IMR-90 (cell line): ENCODE measurements around the gene FAM83G. TPM values are rescaled to one million over a fixed set of nuclear protein-coding genes. Genes with fewer than 3 reads are reported as not detected.
"Not testable (repeated sequence)": the region's sequence is repeated elsewhere in the genome, so short reads cannot be mapped to it uniquely, and the experiment has no call there.

Experiments
- ATAC-seq: fragments of 200-7000 bp; cut with Tn5 transposase; 2 replicates; pipeline ENCODE4 v1.9.1; 2020; ENCODE audit warnings: low read depth, mild to moderate bottlenecking, moderate library complexity
- BruUV-seq: library from RNA; stranded (reverse); fragments of 400-500 nt; replicated peaks from 2 replicates; lab custom pipeline; 2021; lab: Mats Ljungman, UMichigan
- CTCF ChIA-PET: fragments of 300-600 bp; formaldehyde crosslinking; extraction: SDS; loops from one replicate; lab custom pipeline; 2021; ENCODE audit warnings: antibody characterized with exemption; lab: Yijun Ruan, JAX
- POLR2A ChIA-PET: fragments of 300-600 bp; sonication (Branson Sonifier 250); formaldehyde crosslinking; loops from one replicate; lab custom pipeline; 2022; ENCODE audit warnings: antibody characterized with exemption; ENCODE audit not compliant: unreplicated experiment; lab: Charles Lee
- DNase-seq: peaks from one replicate; pipeline ENCODE4 v3.0.0; 2013
- H2AFZ ChIP-seq: replicated peaks from 2 replicates; pipeline ENCODE3; 2013; ENCODE audit warnings: low read length, mild to moderate bottlenecking; ENCODE audit not compliant: poor library complexity
- H2AK5ac ChIP-seq: 2 replicates; pipeline ENCODE4 v1.6.1; 2013; ENCODE audit warnings: low read depth, low read length, inconsistent platforms
- H2AK9ac ChIP-seq: replicated peaks from 2 replicates; pipeline ENCODE3; 2013; ENCODE audit warnings: mild to moderate bottlenecking, low read depth, low read length, moderate library complexity; ENCODE audit not compliant: poor library complexity
- H2BK120ac ChIP-seq: 2 replicates; pipeline ENCODE4 v1.6.1; 2013; ENCODE audit warnings: low read depth, low read length, inconsistent platforms
- H2BK15ac ChIP-seq: 3 replicates; pipeline ENCODE4 v1.6.1; 2013; ENCODE audit warnings: low read depth, low read length, inconsistent platforms
- H2BK20ac ChIP-seq: 2 replicates; pipeline ENCODE4 v1.6.1; 2013; ENCODE audit warnings: low read depth, mild to moderate bottlenecking, inconsistent platforms, low read length, moderate library complexity
- H2BK5ac ChIP-seq: 2 replicates; pipeline ENCODE4 v1.6.1; 2013; ENCODE audit warnings: mild to moderate bottlenecking, low read depth, low read length, inconsistent platforms; ENCODE audit not compliant: poor library complexity, severe bottlenecking
- H3K14ac ChIP-seq: replicated peaks from 2 replicates; pipeline ENCODE4 v1.6.1; 2013; ENCODE audit warnings: low read depth, low read length, inconsistent platforms
- H3K18ac ChIP-seq: 2 replicates; pipeline ENCODE4 v1.6.1; 2013; ENCODE audit warnings: low read depth, low read length, control low read depth
- H3K23ac ChIP-seq: 2 replicates; pipeline ENCODE4 v1.6.1; 2013; ENCODE audit warnings: low read depth, low read length, inconsistent platforms
- H3K27ac ChIP-seq: 2 replicates; pipeline ENCODE4 v1.5.1; 2013; ENCODE audit warnings: mild to moderate bottlenecking, control low read depth, low read length; ENCODE audit not compliant: insufficient read depth
- H3K27me3 ChIP-seq: 2 replicates; pipeline ENCODE4 v1.6.1; 2013; ENCODE audit warnings: low read length; ENCODE audit not compliant: control insufficient read depth, insufficient read depth
- H3K36me3 ChIP-seq: 2 replicates; pipeline ENCODE4 v1.6.1; 2013; ENCODE audit warnings: low read length, mixed read lengths; ENCODE audit not compliant: control insufficient read depth, insufficient read depth
- H3K4ac ChIP-seq: 2 replicates; pipeline ENCODE4 v1.6.1; 2013; ENCODE audit warnings: low read depth, low read length, inconsistent platforms
- H3K4me1 ChIP-seq: 2 replicates; pipeline ENCODE4 v1.6.1; 2013; ENCODE audit warnings: low read length, mixed read lengths; ENCODE audit not compliant: control insufficient read depth, insufficient read depth
- H3K4me2 ChIP-seq: 2 replicates; pipeline ENCODE4 v1.6.1; 2013; ENCODE audit warnings: low read depth, mild to moderate bottlenecking, control low read depth, low read length, moderate library complexity
- H3K4me3 ChIP-seq: 2 replicates; pipeline ENCODE4 v1.5.1; 2013; ENCODE audit warnings: low read depth, mild to moderate bottlenecking, control low read depth, low read length, moderate library complexity; ENCODE audit not compliant: insufficient read depth
- H3K56ac ChIP-seq: 2 replicates; pipeline ENCODE4 v1.6.1; 2013; ENCODE audit warnings: low read length, inconsistent platforms; ENCODE audit not compliant: insufficient read depth; ENCODE audit errors: extremely low read depth
- H3K79me1 ChIP-seq, 2 experiments: 2 replicates each; pipeline ENCODE4 v1.6.1; 2013; ENCODE audit warnings: low read length in 2 of 2, inconsistent platforms in 1 of 2, low read depth in 1 of 2
- H3K9ac ChIP-seq: 2 replicates; pipeline ENCODE4 v1.6.1; 2013; ENCODE audit warnings: low read depth, low read length, control low read depth
- H3K9me1 ChIP-seq: 2 replicates; pipeline ENCODE4 v1.6.1; 2013; ENCODE audit warnings: low read length, inconsistent platforms; ENCODE audit not compliant: insufficient read depth
- H3K9me3 ChIP-seq: 2 replicates; pipeline ENCODE4 v1.6.1; 2013; ENCODE audit warnings: low read length; ENCODE audit not compliant: control insufficient read depth, insufficient read depth
- H4K20me1 ChIP-seq: 2 replicates; pipeline ENCODE4 v1.6.1; 2013; ENCODE audit warnings: low read length, inconsistent platforms; ENCODE audit not compliant: insufficient read depth
- H4K5ac ChIP-seq: 2 replicates; pipeline ENCODE4 v1.6.1; 2013; ENCODE audit warnings: mild to moderate bottlenecking, low read depth, low read length, control low read depth
- H4K8ac ChIP-seq, 2 experiments: 2 replicates each; pipeline ENCODE4 v1.6.1; 2013; ENCODE audit warnings: low read depth in 2 of 2, low read length in 2 of 2, control low read depth in 1 of 2, inconsistent platforms in 1 of 2
- H4K91ac ChIP-seq: 2 replicates; pipeline ENCODE4 v1.6.1; 2013; ENCODE audit warnings: low read depth, low read length, inconsistent platforms; ENCODE audit not compliant: insufficient read depth
- WGBS, 2 experiments: methylation state at CpG; one replicate each; pipeline versions ENCODE4 v1.1.5 to v1.1.7; 2013; ENCODE audit warnings: missing lambda C conversion rate in 2 of 2; ENCODE audit not compliant: insufficient read length in 1 of 2; ENCODE audit errors: extremely low coverage in 2 of 2; 5-methylcytosine and 5-hydroxymethylcytosine counted together
- dilution Hi-C: fragments of 300-500 bp; cut with HindIII; formaldehyde crosslinking; loops from one replicate; pipeline ENCODE4 v1.14.3; 2018; ENCODE audit warnings: low sequenced_read_pairs; ENCODE audit not compliant: unreplicated experiment
- in situ Hi-C: fragments of 300-500 bp; cut with MboI; formaldehyde crosslinking; loops from 3 replicates; pipeline ENCODE4 v1.14.3; 2019; ENCODE audit warnings: low sequenced_read_pairs, inconsistent platforms, mixed read lengths
- intact Hi-C: fragments of 100-400 bp; cut with micrococcal nuclease; formaldehyde crosslinking; loops from 2 replicates; pipeline ENCODE4 v1.10.0; 2022
- polyA plus RNA-seq, 3 experiments: library from polyadenylated mRNA; depleted of rRNA; stranded (reverse); fragments of >200 nt; gene quantifications; 2 replicates each; pipeline ENCODE4 v1.2.3, GENCODE V29; 2012; ENCODE audit warnings: low replicate concordance in 1 of 3
- total RNA-seq: library from RNA; depleted of rRNA; stranded (reverse); fragments of >200 nt; gene quantifications from 2 replicates; pipeline ENCODE4 v1.2.3, GENCODE V29; 2012

FAM83G gene
- total and polyA plus RNA-seq, 2 of the 4 experiments (the other 2 are of a cell fraction), result 9.5 to 12.6 TPM

GRCh38 chr17:19038730-19039129 lies 34.2 kb upstream of the FAM83G start:
- H2AFZ ChIP-seq, H3K4me1 ChIP-seq, DNase-seq, H2BK5ac ChIP-seq, H3K18ac ChIP-seq, H3K9ac ChIP-seq, POLR2A ChIA-PET, H2AK5ac ChIP-seq, H3K14ac ChIP-seq, H3K9me3 ChIP-seq, ATAC-seq, H4K5ac ChIP-seq, H3K27ac ChIP-seq, H3K27me3 ChIP-seq, H3K9me1 ChIP-seq, H3K4ac ChIP-seq, H4K91ac ChIP-seq, intact Hi-C loops, H3K23ac ChIP-seq, H2BK20ac ChIP-seq, BruUV-seq, H3K56ac ChIP-seq, H4K8ac ChIP-seq, CTCF ChIA-PET, H2BK120ac ChIP-seq, in situ Hi-C loops, dilution Hi-C loops, H3K4me3 ChIP-seq, H4K20me1 ChIP-seq, H2AK9ac ChIP-seq, H3K4me2 ChIP-seq, H2BK15ac ChIP-seq, H3K36me3 ChIP-seq, H3K79me1 ChIP-seq: not testable (repeated sequence)
- no CpG with 5 or more reads among the region's 12 CpGs for WGBS, 2 experiments

GRCh38 chr17:19038007-19038406 lies 33.4 kb upstream of the FAM83G start:
- H2BK20ac ChIP-seq, H4K91ac ChIP-seq, H3K56ac ChIP-seq, H3K9me1 ChIP-seq, H3K4me3 ChIP-seq, H2BK120ac ChIP-seq, H3K23ac ChIP-seq, in situ Hi-C loops, H2AK5ac ChIP-seq, CTCF ChIA-PET, intact Hi-C loops, H3K14ac ChIP-seq, H3K4me2 ChIP-seq, H2AFZ ChIP-seq, H3K9ac ChIP-seq, H2BK15ac ChIP-seq, H4K5ac ChIP-seq, POLR2A ChIA-PET, H3K4me1 ChIP-seq, H3K36me3 ChIP-seq, DNase-seq, H2BK5ac ChIP-seq, BruUV-seq, H3K79me1 ChIP-seq, dilution Hi-C loops, H3K18ac ChIP-seq, H3K27me3 ChIP-seq, H4K8ac ChIP-seq, H4K20me1 ChIP-seq, H2AK9ac ChIP-seq, H3K4ac ChIP-seq, H3K9me3 ChIP-seq, H3K27ac ChIP-seq: not testable (repeated sequence)
- WGBS, 2 experiments, result no CpG with 5 or more reads among the region's 17 CpGs
- ATAC-seq, result peak; percentile 80
